HCT116 (cell line): Measurements from ENCODE around the gene SMIM36. TPM values are rescaled to one million over a fixed set of nuclear protein-coding genes. Genes with fewer than 3 reads are reported as not detected.
"Not testable (repeated sequence)": the region's sequence is repeated elsewhere in the genome, so short reads cannot be mapped to it uniquely, and the experiment has no call there.

ENCODE experiments used
- ATAC-seq: fragments of 200-7000 bp; cut with Tn5 transposase; 2 replicates; pipeline ENCODE4 v1.9.1; 2020; ENCODE audit warnings: mild to moderate bottlenecking, moderate library complexity
- BruUV-seq: library from RNA; stranded (reverse); fragments of 400-500 nt; replicated peaks from 2 replicates; lab custom pipeline; 2021; lab: Mats Ljungman, UMichigan
- CTCF ChIA-PET: fragments of 300-600 bp; sonication (Branson Sonifier 250); formaldehyde crosslinking; loops from one replicate; lab custom pipeline; 2021; ENCODE audit warnings: antibody characterized with exemption; lab: Charles Lee
- POLR2A ChIA-PET: fragments of 300-600, 350-600 bp; sonication (Branson Sonifier 250); formaldehyde crosslinking; loops from one replicate; lab custom pipeline; 2021; ENCODE audit warnings: antibody characterized with exemption; lab: Charles Lee
- RAD21 ChIA-PET, 2 experiments: fragments of 300-600 bp; sonication (Branson Sonifier 250); formaldehyde crosslinking; loops; one replicate each; lab custom pipeline; 2023; ENCODE audit warnings: low total read pairs in 2 of 2; ENCODE audit not compliant: uncharacterized antibody in 2 of 2, unreplicated experiment in 2 of 2, low non-redundant PET in 1 of 2; lab: Charles Lee
- DNase-seq: peaks from one replicate; pipeline ENCODE4 v3.0.0-alpha.2; 2010; ENCODE audit warnings: low read depth, low spot score
- H2AFZ ChIP-seq: fragments of 200-600 bp; shearing (Covaris generic), sonication (generic); 2 replicates; pipeline ENCODE4 v1.6.1; 2017; ENCODE audit warnings: low read depth, mixed run types, mixed read lengths, antibody characterized with exemption, low read length; ENCODE audit not compliant: poor library complexity, severe bottlenecking
- H3K27ac ChIP-seq: 2 replicates; pipeline ENCODE4 v1.5.1; 2012; ENCODE audit warnings: low read depth, low read length
- H3K27me3 ChIP-seq: fragments of 200-600 bp; sonication (generic); 2 replicates; pipeline ENCODE4 v1.6.1; 2016; ENCODE audit warnings: mixed run types, low read length, mixed read lengths; ENCODE audit not compliant: insufficient read depth
- H3K36me3 ChIP-seq, 2 experiments: fragments of 200-500 bp in 1 of 2; fragments of 200-600 bp in 1 of 2; sonication (Bioruptor generic) in 1 of 2; sonication (generic) in 1 of 2; 2 replicates each; pipeline versions ENCODE4 v1.5.1 to v1.6.1; 2014 to 2016; ENCODE audit warnings: low read length in 2 of 2, inconsistent platforms in 1 of 2, mixed read lengths in 1 of 2, mixed run types in 1 of 2; ENCODE audit not compliant: insufficient read depth in 2 of 2, control insufficient read depth in 1 of 2
- H3K4me1 ChIP-seq, 2 experiments: fragments of 200-600 bp in 1 of 2; sonication (generic) in 1 of 2; 2 replicates each; pipeline versions ENCODE4 v1.5.1 to v1.6.1; 2012 to 2017; ENCODE audit warnings: low read length in 2 of 2, inconsistent platforms in 1 of 2, mild to moderate bottlenecking in 1 of 2, mixed read lengths in 1 of 2, mixed run types in 1 of 2, moderate library complexity in 1 of 2; ENCODE audit not compliant: insufficient read depth in 2 of 2, control insufficient read depth in 1 of 2
- H3K4me2 ChIP-seq: fragments of 200-600 bp; sonication (generic); 2 replicates; pipeline ENCODE4 v1.6.1; 2017; ENCODE audit warnings: mixed run types, low read length, mixed read lengths
- H3K4me3 ChIP-seq, 2 experiments: fragments of 200-600 bp in 1 of 2; sonication (generic) in 1 of 2; replicated peaks in 1 of 2; 2 replicates each; pipeline ENCODE4 v1.5.1; 2011 to 2016; ENCODE audit warnings: low read length in 2 of 2, control low read depth in 1 of 2, low read depth in 1 of 2, mild to moderate bottlenecking in 1 of 2, mixed read lengths in 1 of 2, mixed run types in 1 of 2
- H3K79me2 ChIP-seq: fragments of 200-600 bp; sonication (generic); 2 replicates; pipeline ENCODE4 v1.6.1; 2017; ENCODE audit warnings: mild to moderate bottlenecking, mixed run types, low read length, moderate library complexity, mixed read lengths; ENCODE audit not compliant: insufficient read depth
- H3K9ac ChIP-seq: fragments of 200-600 bp; sonication (generic); 2 replicates; pipeline ENCODE4 v1.6.1; 2016; ENCODE audit warnings: low read length, mixed read lengths
- H3K9me2 ChIP-seq: fragments of 200-600 bp; sonication (generic), shearing (Covaris generic); 2 replicates; pipeline ENCODE4 v1.6.1; 2017; ENCODE audit warnings: mixed run types, mild to moderate bottlenecking, moderate library complexity; ENCODE audit not compliant: insufficient read depth
- H3K9me3 ChIP-seq, 2 experiments: fragments of 200-500 bp in 1 of 2; fragments of 200-600 bp in 1 of 2; sonication (Bioruptor generic) in 1 of 2; sonication (generic) in 1 of 2; 2 replicates each; pipeline ENCODE4 v1.6.1; 2014 to 2017; ENCODE audit warnings: low read length in 2 of 2, mixed read lengths in 2 of 2, inconsistent platforms in 1 of 2, low read depth in 1 of 2, mild to moderate bottlenecking in 1 of 2, mixed run types in 1 of 2, moderate library complexity in 1 of 2; ENCODE audit not compliant: control insufficient read depth in 1 of 2, insufficient read depth in 1 of 2
- H4K20me1 ChIP-seq: fragments of 200-600 bp; sonication (generic), shearing (Covaris generic); 2 replicates; pipeline ENCODE4 v1.6.1; 2017; ENCODE audit warnings: mixed run types, mild to moderate bottlenecking, moderate library complexity; ENCODE audit not compliant: insufficient read depth
- CEBPB ChIP-seq: IDR thresholded peaks from 2 replicates; pipeline ENCODE4 v1.6.1; 2012; ENCODE audit warnings: low read depth
- ELF1 ChIP-seq: IDR thresholded peaks from 2 replicates; pipeline ENCODE4 v1.6.1; 2012; ENCODE audit warnings: low read depth, borderline replicate concordance
- EZH2 ChIP-seq: fragments of 200-600 bp; sonication (generic); IDR thresholded peaks from 2 replicates; pipeline ENCODE4 v1.6.1; 2017; ENCODE audit warnings: antibody characterized with exemption, mixed run types
- FOSL1 ChIP-seq: IDR thresholded peaks from 2 replicates; pipeline ENCODE4 v1.6.1; 2012; ENCODE audit warnings: low read depth
- JUND ChIP-seq: IDR thresholded peaks from 2 replicates; pipeline ENCODE4 v1.6.1; 2012
- POLR2A ChIP-seq: IDR thresholded peaks from 2 replicates; pipeline ENCODE4 v1.7.0; 2011; ENCODE audit warnings: borderline replicate concordance; ENCODE audit not compliant: insufficient read depth, insufficient read length; ENCODE audit errors: extremely low read depth
- POLR2AphosphoS5 ChIP-seq: IDR thresholded peaks from 2 replicates; pipeline ENCODE4 v1.6.1; 2011; ENCODE audit warnings: mild to moderate bottlenecking, low read depth, low read length, moderate library complexity
- RAD21 ChIP-seq: IDR thresholded peaks from 2 replicates; pipeline ENCODE4 v1.6.1; 2012; ENCODE audit warnings: low read depth, mild to moderate bottlenecking
- SIN3A ChIP-seq: IDR thresholded peaks from 2 replicates; pipeline ENCODE4 v1.6.1; 2012; ENCODE audit warnings: low read depth
- SRF ChIP-seq: IDR thresholded peaks from 2 replicates; pipeline ENCODE4 v1.6.1; 2012; ENCODE audit warnings: low read depth
- TCF7L2 ChIP-seq: IDR thresholded peaks from 2 replicates; pipeline ENCODE4 v1.7.0; 2011; ENCODE audit warnings: borderline replicate concordance, inconsistent platforms; ENCODE audit not compliant: insufficient read depth, insufficient read length; ENCODE audit errors: extremely low read depth
- YY1 ChIP-seq: IDR thresholded peaks from 2 replicates; pipeline ENCODE4 v1.6.1; 2011; ENCODE audit warnings: low read length, low read depth, moderate library complexity, mild to moderate bottlenecking; ENCODE audit not compliant: insufficient replicate concordance; ENCODE audit errors: extremely low read depth
- ZFX ChIP-seq: fragments of 450-650 bp; IDR thresholded peaks from 2 replicates; pipeline ENCODE4 v1.6.1; 2017
- ZNF274 ChIP-seq: fragments of 200-500 bp; sonication (Bioruptor generic); IDR thresholded peaks from 2 replicates; pipeline ENCODE4 v1.6.1; 2014; ENCODE audit warnings: mild to moderate bottlenecking, low read depth, low read length, inconsistent platforms
- intact Hi-C: fragments of 100-400 bp; cut with micrococcal nuclease; formaldehyde crosslinking; loops from 2 replicates; pipeline ENCODE4 v1.10.0; 2022
- total RNA-seq: library from RNA; stranded (reverse); gene quantifications from one replicate; pipeline ENCODE4 v1.2.1, GENCODE V29; 2021; ENCODE audit not compliant: unreplicated experiment
- TF ChIP-seq, protein P1 (sequence below): IDR thresholded peaks from 2 replicates; pipeline ENCODE4 v1.6.1; 2012
- TF ChIP-seq, protein P2 (sequence below), 3 experiments: fragments of 200-600 bp in 1 of 3; sonication (generic) in 1 of 3; IDR thresholded peaks in 2 of 3; conservative IDR thresholded peaks in 1 of 3; 2 replicates each; pipeline ENCODE4 v1.5.1; 2012 to 2017; ENCODE audit warnings: low read depth in 2 of 3, low read length in 2 of 3, antibody characterized with exemption in 1 of 3, borderline replicate concordance in 1 of 3, control low read depth in 1 of 3, mild to moderate bottlenecking in 1 of 3, mixed read lengths in 1 of 3, mixed run types in 1 of 3, moderate library complexity in 1 of 3; ENCODE audit not compliant: insufficient read depth in 1 of 3

SMIM36 gene
- total RNA-seq, 1 experiment from 2014 or later: 0.37 TPM

GRCh38 chr17:55423535-55423934, 87.7 kb downstream of the SMIM36 start:
- TF ChIP-seq, protein P1, sequence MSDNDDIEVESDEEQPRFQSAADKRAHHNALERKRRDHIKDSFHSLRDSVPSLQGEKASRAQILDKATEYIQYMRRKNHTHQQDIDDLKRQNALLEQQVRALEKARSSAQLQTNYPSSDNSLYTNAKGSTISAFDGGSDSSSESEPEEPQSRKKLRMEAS: no peak
- TF ChIP-seq YY1: no peak
- TF ChIP-seq FOSL1: no peak
- no peak for TF ChIP-seq RAD21
- TF ChIP-seq, protein P2, sequence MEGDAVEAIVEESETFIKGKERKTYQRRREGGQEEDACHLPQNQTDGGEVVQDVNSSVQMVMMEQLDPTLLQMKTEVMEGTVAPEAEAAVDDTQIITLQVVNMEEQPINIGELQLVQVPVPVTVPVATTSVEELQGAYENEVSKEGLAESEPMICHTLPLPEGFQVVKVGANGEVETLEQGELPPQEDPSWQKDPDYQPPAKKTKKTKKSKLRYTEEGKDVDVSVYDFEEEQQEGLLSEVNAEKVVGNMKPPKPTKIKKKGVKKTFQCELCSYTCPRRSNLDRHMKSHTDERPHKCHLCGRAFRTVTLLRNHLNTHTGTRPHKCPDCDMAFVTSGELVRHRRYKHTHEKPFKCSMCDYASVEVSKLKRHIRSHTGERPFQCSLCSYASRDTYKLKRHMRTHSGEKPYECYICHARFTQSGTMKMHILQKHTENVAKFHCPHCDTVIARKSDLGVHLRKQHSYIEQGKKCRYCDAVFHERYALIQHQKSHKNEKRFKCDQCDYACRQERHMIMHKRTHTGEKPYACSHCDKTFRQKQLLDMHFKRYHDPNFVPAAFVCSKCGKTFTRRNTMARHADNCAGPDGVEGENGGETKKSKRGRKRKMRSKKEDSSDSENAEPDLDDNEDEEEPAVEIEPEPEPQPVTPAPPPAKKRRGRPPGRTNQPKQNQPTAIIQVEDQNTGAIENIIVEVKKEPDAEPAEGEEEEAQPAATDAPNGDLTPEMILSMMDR (IDR thresholded peaks at IDR 0.05 in 2 of 3, conservative IDR thresholded peaks at IDR 0.05 in 1 of 3; ENCODE audit: borderline replicate concordance in 1 of 3, insufficient read depth in 1 of 3, low read depth in 2 of 3, low read length in 2 of 3): no peak
- no peak for TF ChIP-seq SRF
- TF ChIP-seq POLR2A: no peak
- TF ChIP-seq ZFX: no peak
- no peak for TF ChIP-seq TCF7L2
- TF ChIP-seq ELF1: no peak
- TF ChIP-seq ZNF274: no peak
- TF ChIP-seq JUND: no peak
- no peak for TF ChIP-seq SIN3A
- no peak for TF ChIP-seq EZH2
- no peak for TF ChIP-seq POLR2AphosphoS5
- TF ChIP-seq CEBPB: no peak
- ATAC-seq: no peak
- peaks cover 8 to 22% of the 10 kb centered on the region in 2 experiments; a peak in 3 of 4 replicates for H3K4me1 ChIP-seq
- DNase-seq: no peak
- BruUV-seq: no TSS peak
- H3K9me2 ChIP-seq: no peaks in the 10 kb centered on the region
- no peak overlapping the region for H3K27ac ChIP-seq
- H4K20me1 ChIP-seq: no peaks in the 10 kb centered on the region
- no peaks in the 10 kb centered on the region for H3K9me3 ChIP-seq
- POLR2A ChIA-PET: no interaction called here
- no peak overlapping the region for H3K9ac ChIP-seq
- intact Hi-C loops: loop anchor here (5.0 kb wide), 1 partner anchor 329 kb away; the partner anchor contains the start of gene PCTP
- peaks cover 7% of the 10 kb centered on the region; the same call in 1 of the 2 replicates for H3K79me2 ChIP-seq
- H3K4me2 ChIP-seq: peak overlapping the region; percentile 38
- H3K4me3 ChIP-seq: no peak overlapping the region
- CTCF ChIA-PET: no interaction called here
- no peaks in the 10 kb centered on the region for H3K36me3 ChIP-seq
- RAD21 ChIA-PET: no interaction called here
- H3K27me3 ChIP-seq: peaks cover 38% of the 10 kb centered on the region
- H2AFZ ChIP-seq: peak overlapping the region; percentile 79

DNA sequence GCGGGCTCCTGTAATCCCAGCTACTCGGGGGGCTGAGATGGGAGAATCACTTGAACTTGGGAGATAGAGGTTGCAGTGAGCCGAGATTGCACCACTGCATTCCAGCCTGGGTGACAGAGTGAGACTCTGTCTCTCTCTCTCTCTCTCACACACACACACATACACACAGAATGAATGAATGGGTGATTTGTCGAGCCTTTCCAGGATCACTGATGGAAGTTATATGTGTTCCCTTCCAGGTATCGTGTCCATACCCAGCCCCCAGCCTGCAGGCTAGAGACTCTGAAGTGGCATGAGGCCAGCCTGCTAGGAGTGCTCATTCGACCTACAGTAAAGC, 88.5 kb downstream of the SMIM36 start:
- peaks cover 8 to 22% of the 10 kb centered on the region in 2 experiments; a peak in 3 of 4 replicates for H3K4me1 ChIP-seq
- BruUV-seq, H4K20me1 ChIP-seq, H3K9me2 ChIP-seq, CTCF ChIA-PET, H3K4me3 ChIP-seq, H3K9ac ChIP-seq, H3K36me3 ChIP-seq, H3K79me2 ChIP-seq, ATAC-seq, DNase-seq, H3K27ac ChIP-seq, RAD21 ChIA-PET, H3K9me3 ChIP-seq: not testable (repeated sequence)
- POLR2A ChIA-PET: interaction anchor here (0.8 kb wide), 1 partner anchor 11 kb away, joined by 5 read pairs; no protein-coding TSS in a partner anchor
- H3K4me2 ChIP-seq: peak overlapping the region; percentile 95
- H3K27me3 ChIP-seq: peaks cover 36% of the 10 kb centered on the region
- H2AFZ ChIP-seq: peak overlapping the region; percentile 79
- intact Hi-C loops: loop anchor here (5.0 kb wide), 1 partner anchor 330 kb away; the partner anchor contains the start of gene PCTP
